Activated CD4-positive, CD25-positive, alpha-beta regulatory T cell (primary cell): ENCODE data around the gene PHF21A.

ENCODE experiments used
- DNase-seq, 4 experiments: peaks; one replicate each; lab custom pipeline; 2025; lab: John Stamatoyannopoulos, UW

The PHF21A gene

DNA sequence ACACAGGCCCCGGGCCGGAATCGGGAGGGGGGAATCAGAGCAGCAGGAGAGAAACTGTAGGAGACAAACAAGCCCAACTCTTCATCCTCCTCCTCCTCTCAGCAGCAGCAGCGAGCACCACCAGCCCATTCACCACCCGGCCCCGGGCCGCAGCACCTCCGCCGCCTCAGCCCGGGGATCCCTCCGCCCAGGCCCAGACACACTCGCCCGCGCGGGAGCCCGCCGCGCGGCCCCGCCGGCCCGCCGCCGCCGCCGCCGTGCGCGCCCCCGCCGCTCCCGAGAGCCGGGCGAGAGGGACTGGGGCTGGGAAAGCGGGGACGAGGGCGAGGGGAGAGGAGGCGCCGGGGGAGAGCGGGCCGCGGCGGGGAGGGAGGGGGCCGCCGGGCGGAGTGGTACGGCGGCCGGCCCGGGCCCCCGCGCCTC, at the start of gene PHF21A:
TSS of gene PHF21A (minus strand) at position 154 of the 423 bp plus-strand sequence. CDS start 37,235 bp downstream, outside the sequence.
- peak; percentile 73 to 86 (median 78) for DNase-seq

DNA sequence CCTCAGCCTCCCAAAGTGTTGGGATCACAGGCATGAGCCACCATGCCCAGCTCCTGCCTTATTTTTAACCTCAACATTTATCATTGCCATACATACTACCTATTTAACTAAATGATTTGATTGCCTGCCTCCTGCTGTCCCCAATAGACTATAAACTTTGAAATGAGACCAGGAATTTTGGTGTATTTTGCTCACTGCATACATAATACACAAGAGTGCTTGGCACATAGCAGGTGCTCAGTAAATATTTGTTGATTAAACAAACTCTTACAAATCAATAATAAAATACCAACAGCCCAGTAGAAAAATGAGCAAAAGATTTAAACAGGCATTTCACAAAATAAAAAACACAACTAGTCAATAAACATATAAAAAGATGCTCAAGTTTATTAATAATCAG, 49.5 kb upstream of the PHF21A start:
- DNase-seq: no peak

GRCh38 chr11:46162700-46163099, 41.4 kb upstream of the PHF21A start:
- no peak for DNase-seq

DNA sequence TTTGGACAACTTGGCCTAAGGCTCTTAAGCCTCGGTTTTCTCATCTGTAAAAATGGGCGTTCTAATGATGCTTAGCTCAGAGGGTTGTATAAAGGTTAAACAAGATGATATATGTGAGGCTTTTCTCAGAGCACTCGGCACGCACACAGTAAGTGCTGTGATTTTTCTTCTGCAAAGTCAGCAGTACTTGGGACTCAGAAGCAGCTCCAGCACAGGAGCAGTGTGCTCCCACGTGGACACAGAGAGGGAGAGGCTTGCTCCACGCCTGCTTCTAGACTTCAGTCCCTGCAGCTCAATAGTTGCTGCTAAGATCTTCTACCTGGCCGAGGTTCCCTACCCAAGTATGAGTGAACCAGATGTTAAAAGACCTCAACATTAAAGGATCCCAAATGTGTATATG, 39.9 kb upstream of the PHF21A start:
- DNase-seq: no peak

DNA sequence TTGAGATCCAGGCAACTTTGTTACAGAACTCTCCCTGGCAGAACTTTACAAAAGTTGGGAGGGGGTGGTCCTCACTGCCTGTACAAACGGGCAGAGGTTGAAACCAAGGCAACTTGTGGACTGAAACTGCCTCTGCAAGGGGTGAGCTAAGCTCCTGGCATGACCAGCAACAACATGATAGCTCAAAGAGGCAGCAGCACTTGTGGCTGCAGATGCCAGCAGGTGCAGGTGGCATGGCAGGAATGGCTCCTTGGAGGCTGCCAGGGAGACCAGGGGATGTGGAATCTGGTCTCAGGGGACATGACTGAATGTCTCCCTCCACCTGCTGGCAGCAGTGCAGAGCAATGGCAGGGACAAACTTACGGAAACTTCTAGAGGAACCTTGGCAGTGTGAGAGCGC, 38.8 kb upstream of the PHF21A start:
- DNase-seq: no peak

- no peak for DNase-seq
Measured at GRCh38 chr11:46159680-46160079, 38.4 kb upstream of the PHF21A start.

- DNase-seq: no peak
Measured at GRCh38 chr11:46149826-46150225, 28.6 kb upstream of the PHF21A start.

- DNase-seq: no peak
Measured at GRCh38 chr11:46149342-46149741, 28.1 kb upstream of the PHF21A start.

DNA sequence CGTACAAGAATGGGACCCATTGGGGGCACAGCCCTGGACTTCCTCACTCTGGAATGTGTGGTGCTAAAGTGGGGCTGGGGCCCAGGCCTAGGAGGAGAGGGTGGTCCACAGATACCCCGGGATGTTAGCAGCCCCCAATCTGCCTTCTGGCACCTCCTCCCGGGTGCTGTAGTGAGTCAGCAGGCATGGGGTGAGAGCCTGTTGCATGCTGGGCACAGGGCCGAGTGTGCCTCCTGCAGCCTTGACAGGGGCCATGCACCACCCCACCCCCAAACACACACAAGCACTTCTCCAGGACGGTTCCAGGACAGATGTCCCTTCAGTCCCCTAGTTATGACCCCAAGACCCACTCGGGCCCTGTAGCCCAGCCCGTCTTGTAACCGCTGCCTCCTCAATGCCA, 23.5 kb upstream of the PHF21A start:
- DNase-seq: no peak

DNA sequence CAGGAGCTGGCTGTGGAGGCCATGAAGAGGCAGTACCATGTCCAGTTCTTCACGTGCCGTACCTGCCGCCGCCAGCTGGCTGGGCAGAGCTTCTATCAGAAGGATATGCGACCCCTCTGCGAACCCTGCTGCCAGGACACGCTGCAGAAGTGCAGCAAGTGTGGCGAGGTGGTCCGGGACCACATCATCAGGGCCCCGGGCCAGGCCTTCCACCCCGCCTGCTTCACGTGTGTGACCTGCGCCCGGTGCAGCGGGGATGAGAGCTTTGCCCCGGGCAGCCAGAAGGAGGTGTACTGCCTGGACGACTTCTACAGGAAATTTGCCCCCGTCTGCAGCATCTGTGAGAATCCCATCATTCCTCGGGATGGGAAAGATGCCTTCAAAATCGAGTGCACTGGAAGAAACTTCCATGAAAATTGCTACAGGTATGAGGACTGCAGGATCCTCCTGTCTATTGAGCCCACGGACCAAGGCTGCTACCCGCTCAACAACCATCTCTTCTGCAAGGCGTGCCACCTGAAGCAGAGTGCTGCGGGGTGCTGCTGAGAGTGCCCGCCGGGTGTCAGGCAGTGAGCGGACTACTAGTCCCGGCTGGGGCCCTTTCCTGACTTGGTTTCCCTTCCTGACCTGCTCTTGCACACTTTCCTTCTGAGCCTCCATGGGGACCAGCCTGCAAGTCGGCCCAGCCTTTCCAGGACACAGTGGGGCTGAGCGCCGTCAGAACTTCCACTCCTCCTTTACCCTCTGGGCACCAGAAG, 22.0 kb upstream of the PHF21A start:
- DNase-seq: no peak

GRCh38 chr11:46142561-46142960, 21.3 kb upstream of the PHF21A start:
- no peak for DNase-seq

DNA sequence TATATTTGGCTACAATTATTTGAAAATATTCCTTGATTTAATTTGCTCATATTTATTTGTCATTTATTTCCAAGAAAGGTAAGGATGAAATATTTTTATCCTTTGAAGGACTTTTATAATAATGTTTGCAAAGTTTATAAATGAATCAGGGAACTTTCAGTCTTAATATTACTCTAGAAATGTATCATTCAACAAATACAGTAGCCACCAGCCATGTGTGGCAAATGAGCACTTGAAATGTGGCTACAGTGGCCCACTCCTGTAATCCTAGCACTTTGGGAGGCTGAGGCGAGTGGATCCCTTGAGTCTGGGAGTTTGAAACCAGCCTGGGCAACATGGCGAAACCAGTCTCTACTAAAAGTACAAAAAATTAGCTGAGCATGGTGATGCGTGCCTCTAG, 20.3 kb upstream of the PHF21A start:
- DNase-seq: no peak

DNA sequence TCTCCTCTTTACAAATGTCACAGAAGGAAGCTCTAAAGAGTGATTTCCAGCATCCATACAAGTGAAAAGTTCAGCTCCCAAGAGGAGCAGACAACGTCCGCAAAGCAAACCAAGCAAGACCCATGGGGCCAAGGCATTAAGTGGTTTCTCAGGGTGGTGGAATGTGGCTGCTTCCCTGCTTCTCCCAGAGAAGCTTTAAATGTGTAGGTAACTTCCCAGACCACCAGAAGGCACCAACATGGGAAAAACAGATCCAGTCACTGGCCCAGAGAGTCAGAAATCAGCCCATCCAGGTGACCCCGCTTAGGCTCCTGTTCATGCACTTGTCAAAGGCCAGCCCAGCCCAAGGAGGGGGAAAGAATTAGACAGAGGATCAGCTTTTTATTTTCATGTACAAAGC, 13.3 kb upstream of the PHF21A start:
- no peak for DNase-seq

- no peak for DNase-seq
Measured at GRCh38 chr11:46134061-46134460, 12.8 kb upstream of the PHF21A start.

DNA sequence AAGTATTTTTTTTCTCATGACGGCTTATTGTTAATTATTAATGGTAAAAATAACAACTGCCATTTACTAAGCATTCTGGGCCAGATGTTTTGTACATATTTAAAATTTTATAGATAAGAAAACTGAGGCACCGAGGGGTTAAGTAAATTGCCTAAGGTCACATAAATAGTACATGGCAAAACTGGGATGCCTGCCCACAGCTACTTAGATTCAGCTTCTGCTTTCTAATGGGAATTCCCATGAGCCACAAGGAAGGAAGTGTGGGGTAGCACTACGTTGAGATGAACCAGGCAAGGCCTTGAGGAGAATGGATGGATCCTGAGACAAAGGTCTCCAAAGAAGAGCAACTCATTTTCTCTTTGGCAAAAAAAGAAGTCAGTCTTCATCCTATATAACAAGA, 11.9 kb upstream of the PHF21A start:
- no peak for DNase-seq

GRCh38 chr11:46130286-46130940, 9.2 kb upstream of the PHF21A start:
- DNase-seq: no peak

- DNase-seq: no peak
Measured at GRCh38 chr11:46129133-46129532, 7.9 kb upstream of the PHF21A start.

DNA sequence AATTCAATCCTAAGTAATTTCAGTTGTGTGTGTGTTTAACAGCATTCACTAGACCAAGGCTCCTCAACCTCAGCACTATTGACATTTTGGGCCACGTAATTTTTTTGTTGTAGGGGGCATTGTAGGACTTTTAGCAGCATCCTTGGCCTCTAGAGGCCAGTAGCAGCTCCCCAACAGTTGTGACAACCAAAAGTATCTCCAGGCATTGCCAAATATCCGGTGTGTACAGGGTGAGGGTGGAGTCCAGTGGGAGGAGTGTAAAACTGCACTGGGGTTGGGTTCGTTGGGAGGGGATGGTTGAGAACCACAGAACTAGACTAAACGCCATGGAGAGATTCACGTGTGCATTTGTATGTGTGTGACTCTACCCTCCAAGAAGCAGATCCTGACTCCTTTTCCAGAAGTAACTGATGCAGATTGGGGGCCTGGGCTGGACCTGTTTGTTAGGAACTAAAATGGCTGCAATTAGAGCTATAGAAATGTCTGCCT, 5.9 kb upstream of the PHF21A start:
- peak in 1 of 4 experiments; percentile 5 for DNase-seq

- DNase-seq: no peak
Measured at GRCh38 chr11:46125284-46125683, 4.0 kb upstream of the PHF21A start.

DNA sequence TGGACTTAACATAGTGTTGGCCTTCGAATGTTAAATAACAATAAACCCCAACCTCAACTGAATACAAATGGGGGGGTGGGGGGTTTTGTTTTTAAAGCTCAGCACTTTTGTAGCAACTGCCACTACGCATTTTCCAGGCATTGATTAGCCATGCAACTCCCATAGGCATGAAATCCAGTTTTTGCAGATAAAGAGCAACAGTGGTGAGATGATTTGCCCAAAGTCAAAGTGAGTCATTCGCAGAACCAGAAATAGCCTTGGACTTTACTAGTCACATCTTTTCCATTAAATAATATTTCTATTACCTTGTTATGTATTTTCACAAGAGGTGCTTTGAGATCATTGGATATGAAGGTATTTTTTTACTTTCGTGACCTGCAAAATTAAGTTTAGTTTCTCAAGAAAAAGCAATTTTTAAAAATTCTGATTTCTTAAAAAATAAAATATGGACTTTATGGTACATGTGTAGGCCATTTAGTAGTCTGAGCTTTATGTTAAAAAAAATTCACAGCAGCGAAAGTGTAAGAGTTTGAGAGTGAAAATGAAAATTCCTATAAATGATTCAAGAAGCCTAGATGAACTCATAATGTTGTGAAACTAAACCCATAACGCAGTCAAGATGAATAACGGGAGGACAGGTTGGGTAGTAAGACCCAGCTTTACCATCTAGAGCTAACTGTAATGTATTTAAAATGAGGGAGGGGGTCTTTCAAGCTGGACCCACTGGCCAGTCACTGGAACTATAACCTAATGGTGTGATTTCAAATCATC, 1.9 kb upstream of the PHF21A start:
- DNase-seq: no peak

DNA sequence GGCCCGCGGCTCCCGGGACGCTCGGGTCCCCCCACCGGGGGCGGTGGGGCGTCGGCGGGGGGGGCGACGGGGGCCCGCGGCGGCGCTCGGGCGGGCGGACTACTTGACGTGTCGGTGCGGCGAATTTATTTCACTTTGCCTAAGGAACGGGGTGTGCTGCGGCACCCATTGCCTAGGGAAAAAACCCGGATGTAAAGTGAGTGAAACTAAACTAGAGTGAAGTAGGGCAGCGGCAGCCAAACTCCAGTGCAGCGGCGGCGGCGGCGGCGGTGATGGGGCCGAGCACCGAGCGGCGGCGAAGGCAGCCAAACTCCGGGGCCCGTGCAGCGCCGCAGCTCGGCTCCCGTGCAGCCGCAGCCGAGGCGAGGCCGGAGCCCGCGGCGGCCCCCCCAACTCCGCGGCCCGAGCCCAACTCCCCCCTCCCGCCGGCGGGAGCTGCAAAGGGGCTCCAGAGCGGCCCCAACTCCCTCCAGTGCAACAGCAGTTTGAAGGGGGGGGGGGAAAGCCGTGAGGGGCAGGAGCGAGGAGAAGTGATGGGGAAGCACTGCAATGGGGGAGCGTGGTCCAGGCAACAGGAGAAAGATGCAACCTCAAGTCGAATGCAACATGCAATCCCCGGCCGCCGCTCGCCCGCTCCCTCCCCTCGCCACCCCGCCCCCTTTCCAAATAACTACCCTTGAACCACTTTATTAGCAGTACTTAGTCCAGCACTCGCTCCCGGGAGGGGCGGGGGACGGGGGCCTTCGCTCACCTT, 647 bp upstream of the PHF21A start:
- peak; percentile 48 to 66 (median 61) for DNase-seq
